Measurements from ENCODE around the gene MNDA.

DNA sequence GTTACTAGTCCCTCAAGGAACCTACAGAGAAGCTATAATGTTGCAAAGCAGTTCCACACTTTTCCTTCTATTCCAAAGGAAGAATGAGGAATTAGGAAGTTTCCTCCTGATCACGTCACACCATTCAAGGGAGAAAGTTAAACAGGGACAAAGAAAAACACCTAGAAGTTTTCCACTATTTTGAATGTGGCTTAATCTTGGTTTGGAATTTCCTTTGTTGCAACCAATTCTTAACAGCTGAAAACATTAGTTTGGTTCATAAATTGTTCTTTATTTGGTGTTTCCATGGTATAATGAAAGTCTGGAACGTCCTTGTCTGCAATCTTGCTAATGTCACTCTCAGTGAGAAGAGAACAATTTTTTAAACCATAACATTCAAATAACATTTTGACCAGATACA lies 8.4 kb downstream of the MNDA start:
- TF ChIP-seq CTCF (IDR thresholded peaks at IDR 0.05) (no peak), POLR2A (IDR thresholded peaks at IDR 0.05) (no peak)
